HG02642 (cell line): ENCODE measurements around the gene KRT1.

Experiments used
- ATAC-seq: cut with Tn5 transposase; IDR thresholded peaks from one replicate; pipeline ENCODE4 v1.9.1; 2021; ENCODE audit warnings: mild to moderate bottlenecking; ENCODE audit not compliant: unreplicated experiment, poor library complexity

The KRT1 gene

GRCh38 chr12:52662918-52663229 is 17.3 kb downstream of the KRT1 start:
- ATAC-seq = no peak

GRCh38 chr12:52662093-52662917 is 17.9 kb downstream of the KRT1 start:
- no peak for ATAC-seq

DNA sequence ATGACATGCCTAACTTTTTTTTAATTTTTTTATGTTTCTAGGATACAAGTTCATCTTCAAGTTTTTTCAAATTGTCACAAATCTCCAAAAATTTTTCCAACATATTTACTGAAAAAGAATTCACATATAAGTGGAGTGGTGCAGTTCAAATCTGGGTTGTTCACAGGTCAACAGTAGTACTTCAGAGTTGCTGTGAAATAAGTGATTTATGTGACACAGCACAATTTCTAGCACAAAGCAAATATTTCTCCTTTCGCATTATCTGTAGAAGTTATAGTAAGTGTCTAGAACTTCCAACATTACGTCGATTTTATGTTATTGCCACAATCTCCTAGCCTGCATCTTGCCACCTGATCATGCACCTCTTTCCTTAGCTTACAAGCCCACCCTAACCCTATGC is 18.5 kb downstream of the KRT1 start:
- ATAC-seq = no peak

DNA sequence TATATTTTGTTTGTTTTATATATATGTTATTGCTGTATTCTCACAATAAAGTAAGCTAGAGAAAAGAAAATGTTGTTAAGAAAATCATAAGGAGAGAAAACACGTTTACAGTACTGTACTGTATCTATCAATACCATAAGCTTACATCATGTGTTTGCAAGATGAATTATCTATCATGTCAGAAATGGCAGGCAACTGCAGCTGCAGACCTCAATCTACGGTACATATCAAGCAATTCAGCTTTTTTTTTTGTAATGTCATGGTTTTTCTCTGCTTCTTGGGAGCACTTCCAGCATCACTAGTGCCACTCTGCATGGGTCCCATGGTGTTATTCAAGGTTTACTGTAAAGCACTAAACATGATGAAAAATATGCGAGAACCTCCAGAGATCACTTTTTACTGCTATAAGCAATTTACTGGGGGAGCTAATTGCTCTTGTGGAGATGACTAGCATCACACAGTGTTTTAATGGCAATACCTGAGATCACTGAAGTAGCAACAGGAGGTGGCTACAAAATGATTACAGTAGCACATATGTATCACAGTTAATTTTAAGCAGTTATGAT is 19.2 kb downstream of the KRT1 start:
- ATAC-seq = no peak

GRCh38 chr12:52659951-52660350 is 20.3 kb downstream of the KRT1 start:
- no peak for ATAC-seq

GRCh38 chr12:52659395-52659794 is 20.8 kb downstream of the KRT1 start:
- ATAC-seq = no peak

- ATAC-seq = no peak
Measured at GRCh38 chr12:52658196-52658595, 22.0 kb downstream of the KRT1 start.

DNA sequence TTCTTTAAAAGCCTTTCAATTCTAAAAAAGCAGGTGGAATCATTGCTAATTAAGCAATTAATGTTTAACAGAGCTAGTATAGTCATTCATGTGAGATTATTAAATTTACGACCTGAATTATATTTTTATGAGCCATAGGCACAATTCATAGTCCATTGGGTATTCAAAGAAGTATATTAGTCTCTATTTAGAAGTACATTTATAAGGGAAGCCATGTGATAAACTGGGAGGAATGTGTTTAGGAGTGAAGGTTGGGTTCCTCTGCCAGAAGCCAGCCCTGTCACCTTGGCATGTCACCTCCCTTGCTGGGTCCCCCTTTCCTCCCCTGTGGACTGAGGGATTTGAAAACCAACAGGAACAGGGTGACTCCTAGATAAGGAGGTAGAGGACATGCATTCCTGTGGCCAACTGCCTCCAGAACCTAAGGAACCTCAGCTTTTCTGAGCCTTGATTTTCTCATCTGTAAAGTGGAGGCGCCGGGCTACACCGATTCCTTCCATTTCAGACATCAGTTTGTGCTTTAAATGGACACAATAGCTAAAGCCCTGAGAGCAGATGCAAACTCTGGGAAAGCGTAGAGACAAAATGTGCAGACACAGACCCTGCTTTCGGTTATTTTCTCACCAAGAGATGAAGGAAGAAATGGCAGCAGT is 22.8 kb downstream of the KRT1 start:
- ATAC-seq = no peak

- ATAC-seq = no peak
Measured at GRCh38 chr12:52656616-52657015, 23.6 kb downstream of the KRT1 start.

- no peak for ATAC-seq
Measured at GRCh38 chr12:52655720-52656124, 24.5 kb downstream of the KRT1 start.

DNA sequence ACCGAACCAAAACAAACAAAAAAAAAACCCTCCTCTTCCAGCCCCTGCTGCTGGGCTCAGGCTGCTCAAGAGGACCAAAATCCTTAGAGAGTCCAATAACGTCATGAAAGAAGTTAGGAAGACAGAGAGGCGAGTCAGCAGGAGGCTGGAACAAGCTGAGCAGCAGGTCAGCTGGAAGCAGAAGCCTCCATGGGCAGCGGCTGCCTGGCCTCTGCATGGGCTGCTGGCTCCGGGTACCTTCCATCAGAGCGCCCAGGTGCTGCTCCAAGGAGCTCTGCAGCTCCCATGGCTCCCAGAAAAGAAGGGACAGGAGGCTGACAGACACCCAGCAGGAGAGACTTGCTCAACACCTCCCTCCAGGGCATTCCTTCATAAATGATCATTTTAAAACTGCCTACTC is 25.0 kb downstream of the KRT1 start:
- no peak for ATAC-seq

DNA sequence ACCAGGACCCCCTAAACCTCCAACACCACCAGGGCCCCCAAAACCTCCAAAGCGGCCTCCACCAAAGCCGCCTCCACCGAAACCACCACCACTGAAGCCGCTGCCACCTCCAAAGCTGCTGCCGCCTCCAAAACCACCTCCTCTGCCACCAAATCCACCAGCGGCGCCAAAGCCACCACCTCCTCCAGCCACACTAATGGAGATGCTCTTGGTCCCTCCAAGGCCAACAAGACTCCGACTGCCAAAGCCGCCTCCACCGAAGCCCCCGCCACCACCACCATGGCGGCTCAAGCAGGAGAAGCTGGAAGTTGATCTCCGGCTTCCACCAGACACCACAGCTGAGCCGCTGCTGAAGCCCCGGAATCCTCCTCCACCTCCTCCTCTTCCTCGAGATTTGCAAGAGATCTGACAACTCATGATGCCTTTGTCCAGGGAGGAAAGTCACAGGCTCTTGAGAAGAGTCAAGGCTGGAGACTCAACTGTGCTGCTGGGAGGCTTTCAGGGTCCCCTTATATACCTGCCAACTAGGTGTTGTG is 28.4 kb downstream of the KRT1 start, which contains the start of gene KRT2:
KRT2 (minus strand) TSS at position 486 of the 536 bp plus-strand sequence; CDS start at position 417, 69 bp downstream.
- ATAC-seq = no peak

GRCh38 chr12:52650520-52651081 is 29.6 kb downstream of the KRT1 start:
- ATAC-seq = no peak

DNA sequence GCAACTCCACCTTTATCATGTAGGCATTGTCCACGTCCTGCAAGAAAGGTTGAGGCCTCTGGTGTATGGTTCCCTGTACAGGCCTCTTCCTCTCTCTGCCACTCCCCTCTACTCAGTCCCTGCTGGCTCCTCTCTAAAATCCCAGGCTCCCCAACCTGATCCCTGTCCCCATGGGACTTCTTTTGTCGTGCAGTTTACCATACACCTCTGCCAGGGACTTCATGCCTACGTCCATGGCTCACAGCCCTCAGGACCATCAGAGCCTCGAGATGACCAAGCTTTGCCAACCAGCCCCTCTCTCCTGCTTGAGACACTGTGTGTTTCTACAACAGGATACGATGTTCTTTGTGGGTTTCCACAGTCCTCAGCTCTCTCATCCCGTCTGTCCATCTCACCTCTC is 31.1 kb downstream of the KRT1 start:
- ATAC-seq = no peak

DNA sequence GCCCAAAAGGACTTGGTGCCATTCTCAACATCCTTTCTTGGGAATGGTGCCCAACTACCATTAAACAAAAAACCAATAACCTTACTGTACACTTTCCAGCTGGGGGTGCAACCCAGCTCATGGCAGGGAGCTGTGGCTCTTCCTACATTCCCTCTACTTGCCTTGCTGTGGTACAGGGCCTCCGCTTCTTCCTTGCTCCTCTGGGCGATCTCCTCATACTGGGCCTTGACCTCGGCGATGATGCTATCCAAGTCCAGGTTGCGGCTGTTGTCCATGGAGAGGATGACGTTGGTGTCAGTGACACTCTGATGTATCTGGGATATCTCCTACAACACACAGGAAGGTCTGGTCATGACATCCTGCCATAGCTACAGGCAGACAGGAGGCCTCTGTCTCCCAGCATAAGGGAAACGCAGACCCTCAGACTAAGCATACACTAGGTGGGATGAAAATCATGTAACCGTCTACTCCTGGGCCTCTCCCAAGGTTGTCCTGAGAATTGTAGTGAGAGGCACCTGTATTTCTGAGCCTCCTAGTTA is 32.1 kb downstream of the KRT1 start:
- no peak for ATAC-seq

GRCh38 chr12:52647601-52648000 is 32.6 kb downstream of the KRT1 start:
- ATAC-seq = no peak

GRCh38 chr12:52646613-52647012 is 33.6 kb downstream of the KRT1 start:
- ATAC-seq = no peak

DNA sequence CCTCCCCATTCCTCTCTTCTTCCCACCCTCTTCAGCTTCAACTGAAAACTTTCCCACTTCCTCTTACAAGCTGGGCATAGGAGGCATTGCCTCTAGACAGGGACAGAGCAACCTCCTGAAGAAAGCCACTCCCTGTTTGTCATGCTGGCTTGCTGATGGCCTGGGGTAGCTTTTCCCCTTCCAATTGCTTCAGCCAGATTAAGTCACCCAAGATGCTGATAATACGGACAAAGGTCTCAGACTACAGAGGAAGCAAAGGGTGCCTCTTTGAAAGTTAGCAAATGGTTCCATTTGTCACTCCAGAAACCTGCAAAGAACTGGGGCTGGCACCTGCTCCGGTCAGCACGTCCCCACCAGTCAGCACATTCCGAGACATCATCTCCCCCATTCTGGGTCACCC is 34.2 kb downstream of the KRT1 start:
- no peak for ATAC-seq

DNA sequence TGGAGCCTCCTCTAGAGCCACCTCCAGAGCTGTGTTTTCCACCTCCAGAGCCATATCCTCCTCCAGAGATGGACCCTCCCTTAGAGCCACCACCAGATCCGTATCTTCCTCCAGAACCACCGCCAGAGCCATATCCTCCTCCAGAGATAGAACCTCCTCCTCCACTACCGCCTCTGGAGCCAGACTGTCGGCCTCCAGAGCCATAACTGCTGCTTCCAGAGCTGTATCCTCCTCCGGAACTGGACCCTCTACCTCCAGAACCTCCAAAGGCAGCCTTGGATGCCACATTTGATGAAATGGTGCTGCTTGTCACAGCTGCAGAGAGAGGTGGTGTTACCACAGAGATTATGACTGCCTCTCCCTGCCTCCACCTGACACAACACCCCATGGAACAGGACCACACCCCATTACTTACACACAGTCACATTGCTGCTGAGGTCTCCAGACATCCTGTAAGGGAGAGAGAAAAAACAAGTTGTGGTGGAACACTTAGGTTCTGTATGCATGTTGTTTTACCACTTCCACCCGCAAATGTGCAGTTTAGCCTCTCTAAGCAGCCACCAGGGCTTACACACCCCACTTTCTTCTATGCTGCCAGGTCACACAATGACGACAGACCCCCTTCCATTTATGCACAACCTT is 35.0 kb downstream of the KRT1 start:
- ATAC-seq = no peak

GRCh38 chr12:52644078-52644415 is 36.2 kb downstream of the KRT1 start:
- no peak for ATAC-seq
